Kidney (tissue), 14 donors: ENCODE measurements around the gene CRLF3. TPM values are rescaled to one million over a fixed set of nuclear protein-coding genes. Genes with fewer than 3 reads are reported as not detected.
"Not testable (repeated sequence)": the region's sequence is repeated elsewhere in the genome, so short reads cannot be mapped to it uniquely, and the experiment has no call there.

Experiments used
- DNase-seq, 5 donors: peaks; one replicate each; pipeline ENCODE4 v3.0.0-alpha.2; 2013 to 2020
- FAIRE-seq: peaks from 2 replicates; lab custom pipeline; 2012; peaks lifted over from hg19 to GRCh38; lab: Jason Lieb, UNC
- H3K27ac ChIP-seq, 2 donors: one replicate each; pipeline ENCODE4 v1.7.0; 2013; ENCODE audit warnings: low read depth in 2 of 2, low read length in 2 of 2, inconsistent platforms in 1 of 2
- H3K27me3 ChIP-seq: one replicate; pipeline ENCODE4 v1.7.1; 2013; ENCODE audit warnings: low read length, inconsistent platforms; ENCODE audit not compliant: control insufficient read depth, insufficient read depth
- H3K36me3 ChIP-seq, 3 donors: one replicate each; pipeline versions ENCODE4 v1.7.0 to v1.7.1; 2013; ENCODE audit warnings: low read length in 3 of 3, control low read depth in 1 of 3, inconsistent platforms in 1 of 3; ENCODE audit not compliant: insufficient read depth in 3 of 3, control insufficient read depth in 2 of 3
- H3K4me1 ChIP-seq, 3 donors: one replicate each; pipeline versions ENCODE4 v1.7.0 to v1.7.1; 2013; ENCODE audit warnings: low read length in 3 of 3, inconsistent platforms in 1 of 3, low read depth in 1 of 3; ENCODE audit not compliant: control insufficient read depth in 2 of 3, insufficient read depth in 2 of 3
- H3K4me3 ChIP-seq, 3 donors: one replicate each; pipeline versions ENCODE4 v1.7.0 to v1.8.1; 2013; ENCODE audit warnings: low read length in 3 of 3, control low read depth in 1 of 3, inconsistent platforms in 1 of 3
- H3K9ac ChIP-seq, 3 donors: one replicate each; pipeline versions ENCODE4 v1.7.0 to v1.7.1; 2013; ENCODE audit warnings: low read length in 3 of 3, control low read depth in 1 of 3, inconsistent platforms in 1 of 3
- H3K9me3 ChIP-seq, 3 donors: one replicate each; pipeline versions ENCODE4 v1.7.0 to v1.7.1; 2013; ENCODE audit warnings: low read length in 3 of 3, control low read depth in 1 of 3, inconsistent platforms in 1 of 3; ENCODE audit not compliant: control insufficient read depth in 2 of 3, insufficient read depth in 1 of 3
- CTCF ChIP-seq: IDR thresholded peaks from 3 replicates; pipeline ENCODE4 v1.5.1; 2012; ENCODE audit warnings: mild to moderate bottlenecking, moderate library complexity, borderline replicate concordance; ENCODE audit not compliant: insufficient read depth; ENCODE audit errors: extremely low read depth
- intact Hi-C: fragments of 100-400 bp; cut with DNase I; formaldehyde crosslinking; loops from one replicate; pipeline ENCODE4 v1.11.1; 2022
- polyA plus RNA-seq: library from polyadenylated mRNA; stranded (reverse); fragments of 350-450 nt; fragmentation: Illumina TruSeq; extraction: RNeasy Lipid Tissue Mini Kit (QIAGEN cat#74804); gene quantifications from one replicate; pipeline ENCODE4 v1.2.3, GENCODE V29; 2014; ENCODE audit warnings: low read depth, low replicate concordance; ENCODE audit not compliant: insufficient read depth
- total RNA-seq: library from RNA; stranded (reverse); fragmentation: NEBNext Ultra II Directional; extraction: Animal tissue kit (Norgen Biotek cat#: 25700); gene quantifications from one replicate; pipeline ENCODE4 v1.2.1, GENCODE V29; 2021
- donor health status: control.
- donor health status: control.
- donor health status: control.
- donor health status: control.
- donor health status: control.
- donor health status: DM: yes; HTN: yes; CAD: no.
- donor health status: Normal renal cell carcinoma (clear cell type).

CRLF3 gene
- total and polyA plus RNA-seq, 2 donors from 2014 or later: 3.4 to 12.9 TPM

DNA sequence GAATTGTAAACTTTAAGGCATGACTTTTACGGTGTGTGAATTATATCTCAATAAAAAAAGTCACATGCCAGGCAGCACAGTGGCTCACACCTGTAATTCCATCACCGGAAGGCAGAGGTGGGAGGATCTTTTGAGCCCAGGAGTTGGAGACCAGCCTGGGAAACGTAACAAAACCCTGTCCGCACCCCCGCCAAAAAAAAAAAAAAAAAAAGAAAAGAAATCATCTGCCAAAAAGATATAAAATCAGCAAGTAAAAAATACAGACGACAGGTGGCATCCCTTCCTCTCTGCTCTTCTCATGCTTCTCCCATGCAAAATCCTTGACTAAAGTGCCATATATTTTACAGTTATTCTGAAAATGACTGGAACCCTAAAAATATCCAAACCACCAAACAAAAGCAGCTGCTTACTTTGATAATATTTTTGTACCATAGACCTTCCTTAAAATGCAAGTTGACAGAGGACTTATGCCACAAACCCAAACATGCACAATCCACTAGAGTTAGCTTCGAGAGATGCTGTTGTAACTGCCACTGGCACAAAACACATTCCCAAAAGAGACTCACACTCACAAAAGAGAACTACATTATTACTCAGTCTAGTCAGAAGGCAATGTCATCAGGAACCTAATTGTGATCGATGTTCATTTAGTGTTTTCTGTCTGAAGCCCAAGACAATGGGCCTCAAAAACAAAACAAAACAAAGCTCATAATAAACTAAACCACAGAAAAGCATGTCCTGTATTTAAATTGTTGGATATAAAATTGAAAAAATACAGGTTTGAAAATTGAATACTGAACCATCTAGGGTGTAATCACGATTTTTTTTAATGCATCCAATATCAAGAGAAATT lies 2.4 kb downstream of the CRLF3 start:
- no peaks in the 10 kb centered on the region for H3K36me3 ChIP-seq
- no peaks in the 10 kb centered on the region for H3K9me3 ChIP-seq
- H3K27me3 ChIP-seq: no peaks in the 10 kb centered on the region
- DNase-seq: no peak
- intact Hi-C loops: no loop called here
- no peak for FAIRE-seq
- TF ChIP-seq CTCF: no peak
- no peak overlapping the region for H3K27ac ChIP-seq
- H3K4me1 ChIP-seq: no peaks in the 10 kb centered on the region
- no peak overlapping the region for H3K4me3 ChIP-seq
- no peak overlapping the region for H3K9ac ChIP-seq

- peak in 1 of 5 donors; percentile 37 for DNase-seq
- TF ChIP-seq CTCF: no peak
- no peak overlapping the region for H3K4me3 ChIP-seq
- no peaks in the 10 kb centered on the region for H3K36me3 ChIP-seq
- no peaks in the 10 kb centered on the region for H3K9me3 ChIP-seq
- H3K4me1 ChIP-seq: no peaks in the 10 kb centered on the region
- H3K9ac ChIP-seq: no peak overlapping the region
- no peaks in the 10 kb centered on the region for H3K27me3 ChIP-seq
- H3K27ac ChIP-seq: no peak overlapping the region
- intact Hi-C loops: no loop called here
- no peak for FAIRE-seq
Measured at GRCh38 chr17:30819971-30820705, 4.4 kb downstream of the CRLF3 start.

DNA sequence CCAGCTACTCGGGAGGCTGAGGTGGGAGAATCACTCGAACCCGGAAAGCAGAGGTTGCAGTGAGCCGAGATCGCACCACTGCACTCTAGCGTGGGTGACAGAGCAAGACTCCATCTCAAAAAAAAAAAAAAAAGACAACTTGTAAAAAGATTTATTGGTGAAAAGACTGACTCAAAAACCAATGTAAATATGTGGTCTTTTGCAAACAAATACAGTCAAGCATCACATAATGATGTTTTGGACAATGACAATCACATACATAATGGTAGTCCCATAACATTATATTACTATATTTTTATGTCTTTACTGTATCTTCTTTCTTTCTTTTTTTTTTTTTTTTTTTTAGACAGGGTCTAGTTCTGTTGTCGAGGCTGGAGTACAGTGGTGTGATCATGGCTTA lies 8.3 kb downstream of the CRLF3 start:
- intact Hi-C loops: no loop called here
- Histone ChIP-seq H3K27me3 (no peaks in the 10 kb centered on the region), H3K4me3 (no peak overlapping the region), H3K27ac (no peak overlapping the region), H3K9ac (no peak overlapping the region), H3K9me3 (no peaks in the 10 kb centered on the region), H3K36me3 (no peaks in the 10 kb centered on the region), H3K4me1 (no peaks in the 10 kb centered on the region)
- FAIRE-seq (no peak), DNase-seq (no peak)
- TF ChIP-seq CTCF: no peak

- intact Hi-C loops, H3K4me1 ChIP-seq, DNase-seq, H3K27ac ChIP-seq, H3K27me3 ChIP-seq, H3K9ac ChIP-seq, H3K4me3 ChIP-seq, H3K9me3 ChIP-seq, H3K36me3 ChIP-seq, FAIRE-seq: not testable (repeated sequence)
Measured at GRCh38 chr17:30814860-30815259, 9.6 kb downstream of the CRLF3 start.

DNA sequence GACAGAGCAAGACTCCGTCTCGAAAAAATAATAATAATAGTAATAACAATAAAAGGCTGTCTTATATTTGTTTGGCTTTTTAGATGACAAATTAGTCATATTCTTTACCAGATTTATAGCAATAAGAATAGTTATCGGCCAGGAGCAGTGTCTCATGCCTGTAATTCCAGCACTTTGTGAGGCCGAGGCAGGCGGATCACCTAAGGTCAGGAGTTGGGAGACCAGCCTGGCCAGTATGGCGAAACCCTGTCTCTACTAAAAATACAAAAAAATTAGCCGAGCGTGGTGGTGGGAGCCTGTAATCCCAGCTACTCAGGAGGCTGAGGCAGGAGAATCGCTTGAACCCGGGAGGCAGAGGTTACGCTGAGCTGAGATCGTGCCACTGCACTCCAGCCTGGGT lies 10.3 kb downstream of the CRLF3 start:
- H3K27ac ChIP-seq, H3K9ac ChIP-seq, H3K4me3 ChIP-seq, H3K36me3 ChIP-seq, DNase-seq, intact Hi-C loops, H3K4me1 ChIP-seq, FAIRE-seq, H3K9me3 ChIP-seq, H3K27me3 ChIP-seq: not testable (repeated sequence)
